ENCODE data around the gene CCDC9B.

Gene CCDC9B

DNA sequence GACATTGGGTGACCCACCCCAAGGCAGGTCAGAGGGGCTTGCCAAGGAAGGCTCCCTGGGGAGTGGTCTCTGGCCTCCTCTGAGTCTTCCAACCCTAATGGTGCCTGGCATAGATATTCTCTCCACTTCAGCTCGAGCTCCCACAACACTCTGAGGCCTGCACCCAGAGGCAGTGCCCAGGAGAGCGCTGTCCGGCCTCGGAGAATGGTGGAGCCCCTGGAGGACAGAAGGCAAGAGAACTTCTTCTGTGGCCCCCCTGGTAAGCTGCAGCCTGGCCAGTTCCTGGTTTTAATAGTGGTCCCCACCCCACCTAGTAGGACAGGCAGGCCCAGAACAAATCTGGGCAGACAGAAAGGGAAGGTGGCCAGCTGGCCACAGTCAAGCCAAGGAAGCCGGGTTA, 24.3 kb upstream of the CCDC9B start:
- DNase-seq = no peak

DNA sequence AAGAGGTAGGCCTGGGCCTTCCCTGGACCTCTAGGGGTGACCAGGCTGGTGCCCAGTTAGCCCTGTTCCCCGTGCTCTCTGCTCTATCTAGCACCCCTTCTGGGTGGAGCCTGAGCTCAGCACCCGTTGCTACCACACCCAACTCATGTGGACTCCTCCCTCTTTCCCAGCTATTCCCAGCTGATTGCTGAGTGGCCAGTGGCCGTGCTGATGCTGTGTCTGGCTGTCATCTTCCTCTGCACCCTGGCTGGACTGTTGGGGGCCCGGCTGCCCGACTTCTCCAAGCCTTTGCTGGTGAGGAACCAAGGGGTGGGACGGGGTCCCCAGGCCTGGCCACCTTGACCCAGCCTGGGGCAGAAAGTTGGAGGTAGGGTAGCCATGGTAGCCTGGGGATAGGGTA, 23.5 kb upstream of the CCDC9B start:
- no peak for DNase-seq

DNA sequence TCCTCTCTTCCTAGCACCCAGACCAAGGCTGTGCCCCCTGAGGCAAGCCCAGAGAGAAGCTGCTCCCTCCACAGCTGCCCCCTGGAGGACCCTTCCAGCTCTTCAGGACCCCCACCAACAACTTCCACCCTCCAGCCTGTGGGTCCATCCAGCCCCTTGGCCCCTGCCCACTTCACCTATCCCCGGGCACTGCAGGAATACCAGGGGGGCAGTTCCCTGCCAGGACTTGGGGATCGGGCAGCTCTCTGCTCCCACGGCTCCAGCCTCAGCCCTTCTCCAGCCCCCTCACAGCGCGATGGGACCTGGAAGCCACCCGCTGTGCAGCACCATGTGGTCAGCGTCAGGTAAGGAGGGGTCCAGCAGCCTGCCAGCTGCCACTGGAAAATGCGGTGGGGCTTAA, 22.9 kb upstream of the CCDC9B start:
- DNase-seq = no peak

DNA sequence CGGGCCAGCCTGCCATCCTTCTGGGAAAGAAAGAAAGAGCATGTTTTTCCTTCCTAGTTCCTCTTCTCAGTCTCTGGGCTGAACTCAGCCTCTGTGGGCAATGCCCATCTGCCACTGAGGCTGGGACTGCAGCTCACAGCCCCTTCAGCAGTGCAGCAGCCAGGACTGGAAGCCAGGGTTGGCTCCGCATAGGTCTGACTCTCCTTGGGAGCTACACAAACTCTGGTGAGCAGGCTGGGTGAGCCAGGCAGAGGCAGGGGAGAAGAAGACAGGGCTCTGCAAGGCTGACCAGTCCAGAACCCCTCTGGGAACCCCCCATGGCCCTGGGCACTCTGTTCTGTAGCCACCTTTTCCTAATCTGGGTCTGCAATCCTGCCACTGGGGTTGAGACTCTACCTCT, 20.9 kb upstream of the CCDC9B start:
- no peak for DNase-seq

DNA sequence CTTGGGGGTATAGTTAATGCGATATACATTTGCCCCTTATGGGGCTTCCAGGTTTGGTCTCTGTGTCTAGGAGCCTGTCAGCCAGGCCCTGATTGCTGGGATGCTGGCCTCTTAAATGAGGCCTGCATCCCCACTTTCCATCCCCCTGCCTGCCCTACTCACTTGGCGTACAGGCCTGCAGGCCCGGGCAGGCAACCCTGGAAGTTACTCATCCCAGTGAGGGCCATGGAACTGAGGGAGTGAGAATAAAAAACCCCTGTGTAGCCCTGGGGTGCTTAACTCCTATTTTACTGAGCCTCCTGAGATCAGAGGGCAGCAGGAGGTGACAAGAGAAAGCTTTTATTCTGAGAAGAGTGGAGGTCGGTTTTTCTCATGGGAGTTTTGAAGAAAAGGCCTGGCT, 19.3 kb upstream of the CCDC9B start:
- no peak for DNase-seq

DNA sequence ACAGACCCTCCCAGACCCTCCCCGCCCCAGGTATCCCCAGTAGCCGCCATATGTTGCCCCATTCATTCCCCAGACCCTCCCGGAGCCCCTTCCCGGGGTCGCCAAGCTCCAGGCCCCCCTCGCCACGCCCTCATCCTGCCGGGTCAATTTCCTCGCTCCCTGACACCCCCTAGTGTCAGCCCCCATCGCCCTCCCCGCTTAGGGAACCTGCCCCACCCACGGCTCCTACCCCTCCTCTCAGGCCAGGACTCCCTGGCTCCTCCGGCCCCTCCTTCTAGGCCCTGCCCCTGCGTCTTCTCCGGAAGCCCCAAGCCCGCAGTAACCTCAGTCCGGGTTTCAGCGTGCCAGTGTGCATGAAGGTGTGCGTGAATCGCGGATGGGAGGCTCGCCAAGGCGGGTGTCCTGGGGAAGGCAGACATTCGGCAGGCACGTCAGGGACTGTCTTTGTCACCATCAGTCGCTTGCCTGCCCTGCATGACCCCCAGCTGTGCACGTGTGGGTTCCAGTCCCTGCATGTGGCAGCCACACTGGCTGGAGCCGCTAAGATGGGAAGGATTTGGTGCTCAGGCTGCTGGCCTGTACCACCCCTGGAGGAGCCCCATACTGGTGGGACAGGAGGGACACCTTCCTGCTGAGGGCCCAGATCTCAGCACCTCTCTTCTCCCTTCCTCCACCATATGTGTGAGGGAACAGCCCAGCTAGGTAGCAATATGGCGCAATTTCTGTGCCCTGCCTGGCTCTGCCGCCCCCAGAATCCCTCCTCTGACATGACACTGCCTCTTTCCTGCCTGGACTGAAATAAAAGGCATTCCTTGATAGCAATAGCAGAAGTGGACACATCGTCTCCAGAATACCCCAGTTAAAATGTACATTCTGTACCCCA, 18.0 kb upstream of the CCDC9B start:
- DNase-seq = no peak

DNA sequence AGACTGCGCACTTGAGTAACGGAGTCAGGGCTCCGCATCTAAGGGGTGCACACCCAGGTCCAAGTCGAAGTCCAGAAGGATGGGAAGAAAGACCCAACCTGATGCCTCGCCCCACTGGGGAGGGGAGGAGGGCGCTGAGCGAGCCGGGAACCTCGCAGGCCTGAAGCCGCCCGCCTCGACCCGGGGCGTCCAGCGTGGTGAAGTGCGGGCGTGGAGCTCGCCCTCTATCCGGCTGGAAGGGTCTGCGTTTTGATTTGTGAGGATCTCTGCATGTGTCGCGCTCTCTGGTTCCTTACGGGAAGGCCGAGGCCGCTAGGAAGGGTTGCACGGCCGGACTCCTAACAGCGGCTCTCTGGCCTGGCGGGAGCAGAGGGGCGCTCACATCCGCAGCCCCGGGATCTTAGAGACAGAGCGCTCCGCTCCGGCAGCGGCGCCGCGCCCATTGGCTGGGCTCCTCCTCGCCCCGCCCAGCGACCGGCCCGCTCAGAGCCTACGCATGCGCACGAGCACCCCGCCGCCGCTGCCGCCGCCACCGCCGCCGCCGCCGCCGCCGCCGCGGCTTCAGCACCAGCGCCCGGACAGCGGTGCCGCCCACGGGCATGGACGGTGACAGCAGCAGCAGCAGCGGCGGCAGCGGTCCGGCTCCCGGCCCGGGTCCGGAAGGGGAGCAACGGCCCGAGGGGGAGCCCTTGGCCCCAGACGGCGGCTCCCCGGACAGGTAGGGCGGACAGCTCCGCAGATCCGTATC, 17.2 kb upstream of the CCDC9B start, which contains the start of gene DISP2:
Gene DISP2 (plus strand): TSS at position 497 of the 748 bp plus-strand sequence. CDS start 103 bp downstream, at position 600.
- DNase-seq = peak; percentile 91

DNA sequence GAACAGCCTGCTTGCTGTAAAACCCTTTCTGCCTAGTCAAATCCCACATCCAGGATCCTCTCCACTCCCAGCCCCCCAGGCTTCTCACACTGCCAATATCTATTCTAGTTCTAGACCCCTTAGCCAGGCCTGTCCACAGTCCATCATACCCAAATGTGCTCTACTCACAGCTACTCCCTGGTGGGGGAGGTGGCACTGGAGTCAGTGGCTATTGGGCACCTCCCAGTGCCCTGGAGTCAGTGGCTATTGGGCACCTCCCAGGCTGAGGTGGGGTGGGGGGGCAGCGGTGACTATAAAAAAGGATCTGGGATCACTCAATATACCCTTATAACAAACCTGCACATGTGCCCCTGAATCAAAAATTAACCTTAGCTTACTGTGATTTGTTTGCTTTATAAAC, 16.5 kb upstream of the CCDC9B start:
- DNase-seq = no peak

DNA sequence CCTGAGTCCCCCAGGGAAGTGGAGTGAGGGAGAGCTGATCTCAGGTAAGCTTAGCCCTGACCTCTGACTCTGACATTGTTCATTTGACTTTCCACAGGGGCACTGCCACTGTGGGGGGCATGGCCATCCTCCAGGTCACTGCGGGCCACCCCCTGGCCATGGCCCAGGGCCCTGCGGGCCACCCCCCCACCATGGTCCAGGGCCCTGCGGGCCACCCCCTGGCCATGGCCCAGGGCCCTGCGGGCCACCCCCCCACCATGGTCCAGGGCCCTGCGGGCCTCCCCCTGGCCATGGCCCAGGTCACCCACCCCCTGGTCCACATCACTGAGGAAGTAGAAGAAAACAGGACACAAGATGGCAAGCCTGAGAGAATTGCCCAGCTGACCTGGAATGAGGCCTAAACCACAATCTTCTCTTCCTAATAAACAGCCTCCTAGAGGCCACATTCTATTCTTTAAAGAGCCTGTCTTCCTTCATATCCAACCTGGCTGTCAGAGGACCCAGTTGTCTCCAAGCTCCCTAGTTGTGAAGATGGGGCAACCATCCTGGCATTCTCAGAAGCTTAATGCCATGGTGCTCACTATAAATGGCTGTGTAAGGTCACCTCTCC, 15.3 kb upstream of the CCDC9B start:
- no peak for DNase-seq

DNA sequence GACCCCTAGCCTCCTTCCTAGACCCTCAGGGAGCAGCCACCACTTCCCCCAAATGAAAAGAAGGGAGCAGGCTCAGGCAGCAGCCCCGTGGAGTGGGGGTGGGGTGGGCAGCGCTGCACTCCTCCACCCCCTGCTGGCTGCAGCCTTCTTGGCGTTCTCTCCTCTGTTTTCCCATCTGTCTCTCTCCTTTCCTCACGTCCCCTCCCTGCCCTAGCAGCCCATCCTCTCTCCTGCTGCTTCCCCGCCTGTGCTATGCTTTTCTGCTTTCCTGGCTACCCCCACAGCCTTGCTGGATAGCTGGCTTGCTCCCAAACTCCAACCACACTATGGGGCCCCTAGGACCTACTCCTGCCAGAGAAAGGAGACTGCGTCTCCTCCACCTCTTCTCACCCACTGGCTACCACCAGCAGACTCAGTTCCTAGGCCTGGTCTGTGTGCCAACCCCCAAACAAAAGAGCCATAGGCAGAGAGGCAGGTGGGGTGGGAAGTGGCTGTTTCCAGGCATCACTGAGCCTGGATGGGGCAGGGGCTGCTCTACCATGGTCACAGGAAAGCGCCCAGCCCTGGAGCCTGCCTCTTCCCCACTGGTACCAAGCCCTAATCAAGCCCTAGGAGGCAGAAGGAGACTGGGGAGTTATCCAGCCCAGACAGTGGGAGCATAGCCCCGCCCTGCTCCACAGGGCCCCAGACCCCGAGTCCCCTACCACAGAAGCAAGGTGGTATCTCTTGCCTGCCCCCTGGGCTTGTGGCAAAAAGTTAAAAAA, 13.9 kb upstream of the CCDC9B start:
- DNase-seq = no peak

DNA sequence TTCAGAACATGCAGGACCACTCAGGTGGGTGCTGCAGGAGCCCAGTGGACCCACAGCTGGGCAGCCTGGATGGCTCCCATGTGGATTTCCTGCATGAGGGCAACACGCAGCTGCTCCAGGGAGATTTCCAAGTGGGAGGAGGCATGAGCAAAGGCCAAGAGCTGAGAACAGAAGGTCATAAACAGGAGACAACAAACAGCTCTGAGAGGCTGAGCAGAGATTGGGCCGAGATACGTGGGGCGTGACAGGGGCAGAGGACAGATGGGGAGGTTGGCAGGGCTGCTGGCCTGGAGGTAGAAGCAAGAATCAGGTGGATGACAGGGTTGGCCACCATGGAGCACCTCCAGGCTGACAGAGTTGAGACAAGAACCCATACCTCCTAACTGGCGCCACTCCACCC, 13.0 kb upstream of the CCDC9B start:
- no peak for DNase-seq

DNA sequence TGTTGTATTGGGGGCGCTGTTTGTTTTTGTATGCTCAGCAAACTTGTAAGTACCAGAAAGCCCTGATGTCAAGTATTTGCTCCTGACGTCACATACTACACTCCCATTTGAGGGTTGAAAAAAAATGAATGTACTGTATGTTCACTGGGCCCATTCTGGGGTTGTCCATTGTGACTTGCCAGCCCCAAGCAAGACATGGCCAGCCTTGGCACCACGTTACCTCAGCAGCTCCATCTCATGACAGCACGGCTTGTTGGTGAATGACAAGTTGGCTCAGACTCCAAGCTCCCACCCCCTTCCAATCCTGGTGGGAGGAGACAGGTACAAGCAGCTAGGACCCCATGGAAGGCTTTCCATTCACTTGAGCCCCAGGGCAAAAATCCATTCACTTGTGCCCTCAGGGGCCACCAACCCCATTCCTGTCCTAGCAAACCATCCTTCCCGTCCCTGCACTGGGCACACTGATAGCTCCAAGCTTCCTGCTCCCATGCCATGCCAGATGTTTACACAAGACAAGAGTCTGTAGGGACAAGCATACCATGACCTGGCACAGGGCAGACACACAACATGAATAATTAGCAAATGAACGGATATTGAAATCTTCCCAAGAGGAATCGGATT, 11.7 kb upstream of the CCDC9B start:
- DNase-seq = no peak

DNA sequence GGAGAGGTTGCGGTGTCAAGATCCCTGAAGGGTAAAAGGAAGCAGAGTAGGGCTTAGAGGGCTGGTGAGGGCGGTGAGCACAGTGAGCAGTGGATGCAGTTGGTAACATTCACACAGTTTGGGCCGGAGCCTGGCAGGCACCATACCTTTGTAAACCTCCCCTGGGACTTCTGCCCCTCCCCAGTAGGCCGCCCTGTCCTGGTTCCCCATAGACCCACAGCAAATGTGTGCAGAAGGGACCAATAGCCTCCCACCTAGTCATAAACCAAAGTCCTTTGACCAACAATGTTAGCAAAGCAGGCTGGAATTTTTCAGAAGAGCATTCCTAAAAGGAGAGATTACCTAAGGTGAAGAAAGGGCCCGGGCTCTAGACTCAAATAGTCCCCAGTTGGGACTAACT, 8.4 kb upstream of the CCDC9B start:
- no peak for DNase-seq

DNA sequence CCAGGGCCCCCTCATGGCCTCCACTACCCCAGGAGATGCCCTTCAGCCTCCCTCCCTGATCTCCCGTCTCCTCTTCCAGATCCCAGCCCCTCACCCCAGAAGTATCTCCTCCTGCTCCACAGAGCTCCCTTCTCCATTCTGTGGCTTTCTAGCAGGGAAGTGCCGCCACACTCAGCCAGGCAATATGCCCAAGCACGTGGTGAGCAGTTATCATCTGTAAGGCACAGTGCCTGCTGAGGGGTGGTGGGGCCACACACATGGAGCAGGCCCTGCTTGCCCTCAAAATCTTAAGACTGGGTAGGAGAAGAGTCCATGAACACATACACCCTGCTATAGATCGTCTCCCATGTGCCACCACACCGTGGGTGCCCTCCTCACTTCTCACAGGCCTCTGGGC, 7.7 kb upstream of the CCDC9B start:
- DNase-seq = no peak

DNA sequence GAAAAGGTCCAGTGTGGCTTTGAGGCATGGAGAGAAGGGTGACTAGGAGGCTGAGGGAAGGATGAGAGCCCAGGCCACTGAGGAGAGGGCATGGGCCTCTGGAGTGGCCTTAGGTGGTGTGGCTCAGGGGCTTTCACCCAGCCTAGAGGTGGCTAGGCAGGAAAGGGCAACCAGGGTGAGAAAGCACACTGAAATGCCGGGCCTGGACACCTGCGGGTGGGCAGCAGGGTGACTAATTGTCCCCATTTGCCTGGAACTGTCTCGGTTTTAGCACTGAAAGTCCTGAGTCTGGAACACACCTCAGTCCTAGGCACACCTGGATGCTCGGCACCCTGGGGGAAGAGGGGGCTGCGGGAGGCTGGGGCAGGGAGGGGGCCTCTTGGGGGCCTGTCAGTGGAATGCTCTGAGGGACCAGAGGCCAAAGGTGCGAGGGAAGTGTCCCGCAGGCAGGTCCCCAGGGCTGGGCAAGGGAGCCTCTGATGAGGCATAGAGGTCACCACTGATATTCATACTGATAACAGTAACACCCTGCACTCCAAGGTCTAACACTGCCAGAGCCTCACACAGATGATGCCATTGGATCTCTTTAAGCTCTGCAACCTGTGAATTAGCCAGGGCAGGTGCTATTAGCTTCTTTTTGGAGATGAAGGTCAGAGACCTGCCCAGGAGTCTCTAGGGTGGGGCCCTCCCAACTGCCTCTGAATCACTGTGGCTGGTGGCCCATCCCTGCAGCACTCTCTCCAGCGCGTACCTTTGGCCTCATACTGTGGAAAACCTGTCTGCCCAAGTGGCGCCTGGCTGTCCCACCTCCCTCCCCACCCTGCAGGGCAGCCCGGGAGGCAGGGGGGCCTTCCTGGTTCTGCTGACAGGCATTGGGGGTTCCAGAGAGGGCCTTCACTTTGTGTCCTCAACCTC, 7.1 kb upstream of the CCDC9B start:
- no peak for DNase-seq

DNA sequence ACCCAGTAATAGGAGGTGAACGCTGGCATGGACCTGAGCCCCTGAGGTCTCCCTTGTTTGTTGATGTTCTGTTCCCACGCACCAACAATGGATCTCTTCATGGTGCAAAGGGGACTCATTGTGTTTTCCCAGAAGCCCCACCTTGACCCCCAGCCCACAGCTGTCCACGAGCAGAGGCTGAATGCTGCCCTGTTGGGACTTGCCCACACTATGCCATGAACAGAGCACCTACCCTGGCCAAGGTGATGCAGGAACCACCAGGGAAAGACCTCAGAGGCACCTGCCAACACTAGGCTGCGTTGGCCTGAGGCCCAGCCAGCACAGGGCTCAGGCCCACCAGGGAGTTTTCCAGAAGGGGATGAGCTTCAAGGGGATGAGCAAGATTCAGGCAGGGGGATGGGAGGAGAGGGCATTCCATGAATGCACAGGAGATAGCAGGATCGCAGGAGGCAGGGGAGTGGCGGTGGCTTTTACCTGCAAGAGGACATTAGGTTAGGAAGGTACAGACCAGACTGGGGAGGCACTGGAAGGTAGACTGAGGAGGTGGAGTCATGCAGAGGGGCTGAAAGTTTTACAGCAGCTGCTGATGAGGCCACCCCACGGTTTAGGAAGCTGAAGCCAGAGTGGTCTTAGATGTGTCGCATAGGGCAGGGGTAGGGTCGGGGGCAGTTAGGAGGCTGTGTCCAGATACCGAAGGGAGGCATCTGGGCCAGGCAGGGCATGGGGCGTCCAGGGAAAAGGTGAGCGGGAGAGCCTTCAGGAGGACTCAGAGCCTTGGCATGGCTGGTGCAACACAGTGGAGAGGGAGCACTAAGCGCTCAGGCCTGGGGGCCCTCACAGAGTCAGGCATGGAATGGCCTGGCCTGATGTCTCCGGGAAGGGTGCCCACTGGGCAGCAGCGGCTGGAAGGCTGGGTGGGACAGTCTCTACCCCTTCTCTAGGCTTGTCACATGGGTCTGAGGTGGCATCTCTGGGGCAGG, 6.1 kb upstream of the CCDC9B start:
- DNase-seq = no peak

DNA sequence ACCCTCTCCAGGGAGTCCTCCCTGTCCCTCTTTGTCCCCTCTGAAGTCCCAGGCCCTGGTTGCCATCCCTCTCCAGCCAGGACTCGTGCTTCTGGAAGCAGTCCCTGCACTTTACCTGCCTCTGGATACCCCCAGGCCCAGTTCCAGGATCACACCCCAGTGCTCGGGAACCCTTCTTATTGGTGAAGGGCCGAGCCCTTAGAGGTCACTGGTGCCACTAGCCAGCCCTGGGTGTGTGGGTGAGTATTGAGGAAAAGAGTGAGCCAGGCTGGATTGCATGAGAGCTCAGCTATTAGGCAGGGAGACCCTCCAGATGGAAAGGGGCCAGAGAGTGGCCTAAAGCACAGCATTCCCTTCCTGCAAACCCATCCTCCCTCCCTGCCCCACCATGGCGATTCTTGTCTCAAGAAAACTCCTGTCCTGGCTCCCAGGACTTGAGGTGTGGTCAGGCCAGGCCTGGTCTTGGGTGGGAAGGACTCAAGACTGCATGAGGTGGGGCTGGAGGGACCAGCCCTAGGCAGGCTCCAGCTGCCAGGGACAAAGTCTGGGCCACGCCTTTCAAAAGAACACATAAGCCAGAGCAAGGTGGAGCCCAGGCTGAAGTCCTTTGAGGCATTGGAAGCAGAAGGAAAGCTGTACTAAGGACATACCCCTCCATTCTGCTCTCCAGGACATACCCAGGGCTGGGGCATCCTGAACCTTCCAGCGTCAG, 5.3 kb upstream of the CCDC9B start:
- DNase-seq = no peak

DNA sequence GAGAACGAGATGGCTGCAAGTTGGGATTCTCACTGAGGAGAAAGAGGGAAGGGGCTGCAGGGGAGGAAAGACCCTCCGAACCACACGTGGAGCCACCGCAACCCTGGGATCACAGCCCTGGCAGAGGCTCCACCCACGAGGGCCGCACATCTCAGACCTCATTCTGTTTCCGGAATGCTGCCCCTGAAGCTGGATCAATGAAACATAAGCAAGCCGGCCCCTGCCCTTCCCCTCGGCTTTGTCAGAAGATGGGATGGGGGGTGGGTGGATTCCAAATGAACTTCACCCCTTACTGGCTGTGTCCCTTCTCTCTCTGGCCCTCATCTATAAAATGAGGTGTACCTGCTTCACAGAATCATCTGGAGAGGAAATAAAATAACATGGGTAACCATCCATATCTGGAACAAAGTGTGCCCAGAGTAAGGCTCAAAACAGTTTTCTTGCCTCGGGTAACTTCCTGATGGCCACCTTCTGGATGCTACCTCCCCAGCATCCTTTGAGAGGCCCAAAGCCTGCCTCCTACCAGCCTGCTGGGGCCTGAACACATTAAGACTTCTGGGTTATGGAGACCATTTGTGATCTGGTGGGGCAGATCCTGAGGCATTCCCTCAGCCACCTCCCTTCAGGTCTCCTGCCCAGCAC, 4.6 kb upstream of the CCDC9B start:
- DNase-seq = no peak

DNA sequence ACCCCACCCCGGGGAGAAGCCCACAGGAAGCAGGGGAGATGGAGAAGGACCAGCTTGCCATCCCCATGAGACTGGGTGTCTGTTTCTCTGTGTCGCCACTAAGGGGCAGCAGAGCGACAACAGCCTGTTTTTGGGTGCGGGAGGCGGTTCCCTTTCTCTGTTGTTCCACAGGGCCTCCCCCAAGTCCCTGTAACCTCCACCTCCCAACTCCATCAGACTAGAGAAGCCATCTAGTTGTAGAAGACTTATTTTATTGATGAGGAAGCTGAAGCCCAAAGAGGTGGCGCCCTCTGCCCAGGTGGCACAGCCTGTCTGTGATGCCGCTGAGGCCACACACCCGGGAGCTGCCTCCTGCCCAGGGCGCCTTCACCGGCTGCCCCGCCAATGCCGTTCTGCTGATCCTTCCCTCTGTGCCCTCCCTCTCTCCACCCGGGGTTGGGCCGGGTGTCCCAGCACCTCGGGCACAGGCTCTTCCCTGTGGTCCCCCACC, 3.9 kb upstream of the CCDC9B start:
- peak; percentile 80 for DNase-seq
